GM12864 (cell line): ENCODE results near the gene USP20.

Source experiments
- DNase-seq: peaks from one replicate; pipeline ENCODE4 v3.0.0-alpha.2; 2011; ENCODE audit warnings: low read depth
- H3K4me3 ChIP-seq: 2 replicates; pipeline ENCODE4 v1.5.1; 2011; ENCODE audit warnings: mild to moderate bottlenecking, low read depth, low read length, control low read depth
- CTCF ChIP-seq: IDR thresholded peaks from 2 replicates; pipeline ENCODE4 v1.5.1; 2011; ENCODE audit warnings: low read depth, mild to moderate bottlenecking, moderate library complexity, low read length, control low read depth, inconsistent platforms; ENCODE audit errors: missing control alignments

The USP20 gene

GRCh38 chr9:129832982-129833381 is 2.3 kb upstream of the USP20 start:
- TF ChIP-seq CTCF, result no peak
- H3K4me3 ChIP-seq, result no peak overlapping the region
- DNase-seq, result no peak

GRCh38 chr9:129834489-129835127 is 650 bp upstream of the USP20 start:
- no peak for DNase-seq
- TF ChIP-seq CTCF, result no peak
- H3K4me3 ChIP-seq, result peak overlapping the region; percentile 96

GRCh38 chr9:129835860-129836223 is 584 bp downstream of the USP20 start:
- no peak for TF ChIP-seq CTCF
- DNase-seq, result no peak
- H3K4me3 ChIP-seq, result peak overlapping the region; percentile 96

- no peak for DNase-seq
These were observed 1.2 kb downstream of the USP20 start for GRCh38 chr9:129836311-129837007.

GRCh38 chr9:129838707-129839259 is 3.5 kb downstream of the USP20 start:
- DNase-seq, result no peak
- TF ChIP-seq CTCF, result no peak
- no peak overlapping the region for H3K4me3 ChIP-seq

More at GRCh38 chr9:129836311-129837007, 1.2 kb downstream of the USP20 start:
- no peak for TF ChIP-seq CTCF
- peak overlapping the region; percentile 96 for H3K4me3 ChIP-seq

- H3K4me3 ChIP-seq, result no peak overlapping the region
- TF ChIP-seq CTCF, result no peak
- no peak for DNase-seq
These were observed 4.2 kb downstream of the USP20 start for GRCh38 chr9:129839324-129840023.
